Measurements from ENCODE around the gene MAGI2. TPM values are rescaled to one million over a fixed set of nuclear protein-coding genes. Genes with fewer than 3 reads are reported as not detected.
"Not testable (repeated sequence)": the region's sequence is repeated elsewhere in the genome, so short reads cannot be mapped to it uniquely, and the experiment has no call there.

Gene MAGI2
- polyA plus RNA-seq, 3 donors from 2014 or later: not detected

DNA sequence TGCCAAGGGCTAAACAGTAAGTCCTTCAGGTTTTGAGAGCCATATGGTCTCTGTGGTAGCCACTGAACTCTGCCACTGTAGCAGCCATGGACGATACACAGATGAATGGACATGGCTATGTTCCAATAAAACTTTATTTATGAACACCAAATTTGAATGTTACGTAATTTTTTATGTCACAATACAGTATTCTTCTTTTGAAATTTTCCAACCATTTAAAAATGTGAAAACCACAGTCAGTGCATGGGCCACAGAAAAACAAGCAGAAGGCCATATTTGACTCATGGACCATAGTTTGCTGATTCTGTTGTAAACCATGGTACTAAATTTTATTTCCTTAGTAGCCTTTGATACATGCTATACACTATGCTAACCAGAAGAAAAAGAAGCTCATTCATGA lies 361.8 kb downstream of the MAGI2 start:
- DNase-seq: no peak
- Mint-ChIP-seq H3K27ac (no peak overlapping the region), H3K4me3 (no peak overlapping the region), H3K4me1 (peaks cover 0 to 5% of the 10 kb centered on the region in 2 donors), H3K36me3 (no peaks in the 10 kb centered on the region), H3K9me3 (peaks cover 3 to 48% (median 20%) of the 10 kb centered on the region in 6 donors), H3K27me3 (ENCODE audit: low read depth in 3 of 3) (no peaks in the 10 kb centered on the region)

DNA sequence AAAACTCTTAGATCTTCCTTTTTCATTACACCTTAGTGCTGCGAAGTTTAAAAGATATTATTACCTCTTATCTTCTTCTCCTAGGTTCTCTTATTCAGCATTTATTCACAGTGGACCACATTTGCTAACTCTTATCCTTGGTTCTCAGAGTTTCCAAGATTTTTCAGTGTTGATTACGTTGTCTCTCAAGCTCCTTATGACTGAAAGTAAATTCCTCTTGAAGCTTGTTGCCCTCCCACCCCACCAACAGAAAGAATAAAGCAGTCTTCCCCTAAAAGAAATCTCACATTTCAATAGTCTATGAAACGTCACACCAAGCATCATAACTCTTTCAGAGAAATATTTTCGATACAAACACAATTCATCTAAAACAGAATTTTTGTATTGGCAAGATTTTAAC lies 362.5 kb downstream of the MAGI2 start:
- H3K36me3 Mint-ChIP-seq: no peaks in the 10 kb centered on the region
- peaks cover 2 to 42% (median 18%) of the 10 kb centered on the region in 6 donors for H3K9me3 Mint-ChIP-seq
- H3K4me1 Mint-ChIP-seq: peaks cover 0 to 5% of the 10 kb centered on the region in 2 donors
- DNase-seq: no peak
- no peaks in the 10 kb centered on the region for H3K27me3 Mint-ChIP-seq (ENCODE audit: low read depth in 3 of 3)
- no peak overlapping the region for H3K4me3 Mint-ChIP-seq
- no peak overlapping the region for H3K27ac Mint-ChIP-seq

DNA sequence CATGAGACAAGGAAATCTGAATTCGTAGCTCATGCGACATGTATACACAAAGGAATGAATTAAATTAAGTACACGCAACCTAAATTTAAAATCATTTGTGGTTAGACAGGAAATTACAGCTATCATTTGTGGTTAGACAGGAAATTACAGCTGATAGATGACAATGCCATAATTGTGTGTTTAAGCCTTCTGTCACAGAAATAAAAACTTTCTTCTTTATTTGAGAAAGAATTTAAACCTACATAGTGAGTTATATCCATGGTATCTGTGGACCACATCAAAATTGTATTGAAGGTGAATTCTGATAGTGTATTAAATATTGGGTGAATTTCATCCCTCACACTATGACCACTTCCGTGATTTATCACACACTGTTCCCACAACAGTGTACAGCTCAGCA lies 362.9 kb downstream of the MAGI2 start:
- no peak for DNase-seq
- no peak overlapping the region for H3K27ac Mint-ChIP-seq
- H3K27me3 Mint-ChIP-seq (ENCODE audit: low read depth in 3 of 3): no peaks in the 10 kb centered on the region
- no peak overlapping the region for H3K4me3 Mint-ChIP-seq
- H3K4me1 Mint-ChIP-seq: peaks cover 0 to 5% of the 10 kb centered on the region in 2 donors
- H3K36me3 Mint-ChIP-seq: no peaks in the 10 kb centered on the region
- H3K9me3 Mint-ChIP-seq: peaks cover 2 to 42% (median 19%) of the 10 kb centered on the region in 6 donors

DNA sequence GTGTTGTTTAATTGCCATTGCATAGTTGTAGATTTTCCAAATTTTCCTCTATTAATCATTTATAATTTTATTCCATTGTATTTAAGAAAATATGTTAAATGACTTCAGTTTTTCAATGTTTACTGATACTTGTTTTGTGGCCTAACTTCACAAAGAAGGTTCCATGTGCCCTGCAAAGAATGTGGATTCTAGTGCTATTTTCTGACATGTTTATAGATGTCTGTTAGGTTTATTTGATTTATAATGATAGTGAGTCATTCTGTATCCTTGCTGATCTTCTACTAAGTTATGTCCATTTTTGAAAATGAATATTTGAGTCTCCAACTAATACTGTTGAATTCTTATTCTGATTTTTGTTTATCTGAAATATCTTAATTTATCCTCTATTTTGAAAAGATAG lies 369.0 kb downstream of the MAGI2 start:
- Mint-ChIP-seq H3K9me3 (peaks cover 7 to 44% (median 23%) of the 10 kb centered on the region in 6 donors), H3K4me1 (no peaks in the 10 kb centered on the region), H3K36me3 (no peaks in the 10 kb centered on the region), H3K4me3 (no peak overlapping the region), H3K27me3 (ENCODE audit: low read depth in 3 of 3) (no peaks in the 10 kb centered on the region), H3K27ac (no peak overlapping the region)
- no peak for DNase-seq

DNA sequence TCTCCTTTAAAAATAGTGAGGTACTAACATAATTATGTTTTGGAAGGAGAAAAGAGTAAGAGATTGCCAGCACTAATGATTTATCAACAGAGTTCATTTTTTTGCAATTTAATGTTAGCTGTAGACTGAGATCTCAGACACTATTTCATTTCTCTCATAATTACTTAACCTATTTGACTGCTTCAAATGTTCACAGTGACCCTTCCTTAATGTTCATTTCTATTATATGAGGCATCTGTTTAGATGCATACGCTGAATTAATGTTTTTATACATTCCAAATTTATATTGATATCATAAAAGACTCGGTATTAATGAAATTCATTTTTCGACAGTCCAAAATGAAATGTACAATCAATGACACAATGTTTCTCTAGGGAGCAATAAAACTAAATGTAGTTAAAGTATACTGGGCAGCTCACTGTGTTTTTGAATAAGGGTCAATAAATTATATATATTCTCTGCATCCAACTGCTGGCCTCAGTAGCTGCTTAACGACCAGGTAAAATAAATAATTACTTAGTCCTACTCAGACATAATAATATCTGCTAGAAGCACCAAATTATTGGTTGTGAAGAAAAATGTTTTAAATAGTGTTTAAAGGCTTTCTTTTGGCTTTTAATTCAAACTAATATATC lies 373.4 kb downstream of the MAGI2 start:
- H3K36me3 Mint-ChIP-seq: no peaks in the 10 kb centered on the region
- DNase-seq: no peak
- no peaks in the 10 kb centered on the region for H3K4me1 Mint-ChIP-seq
- H3K27ac Mint-ChIP-seq: no peak overlapping the region
- H3K9me3 Mint-ChIP-seq: peaks cover 7 to 54% (median 18%) of the 10 kb centered on the region in 6 donors
- no peak overlapping the region for H3K4me3 Mint-ChIP-seq
- no peaks in the 10 kb centered on the region for H3K27me3 Mint-ChIP-seq (ENCODE audit: low read depth in 3 of 3)

DNA sequence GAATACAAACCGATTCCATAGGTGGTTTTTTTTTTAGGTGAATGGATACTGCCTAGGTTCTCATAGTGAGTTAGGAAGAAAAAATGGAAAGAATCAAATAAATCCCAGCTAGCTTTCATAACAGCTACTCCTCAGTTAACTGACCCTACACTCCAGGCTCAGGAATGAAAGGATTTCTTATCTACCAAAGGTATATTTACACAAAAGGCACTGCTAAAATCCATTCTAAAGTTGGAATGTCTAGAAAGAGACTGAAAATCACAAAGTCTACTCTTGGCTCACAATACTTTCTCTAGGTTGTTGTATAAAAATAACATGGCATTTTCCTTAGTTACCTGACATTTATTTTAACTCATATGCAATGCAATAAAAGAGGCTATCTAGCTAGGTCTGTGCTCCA lies 375.2 kb downstream of the MAGI2 start:
- H3K9me3 Mint-ChIP-seq: peaks cover 12 to 54% (median 21%) of the 10 kb centered on the region in 6 donors
- H3K27me3 Mint-ChIP-seq (ENCODE audit: low read depth in 3 of 3): no peaks in the 10 kb centered on the region
- no peak overlapping the region for H3K4me3 Mint-ChIP-seq
- H3K4me1 Mint-ChIP-seq: no peaks in the 10 kb centered on the region
- no peak for DNase-seq
- H3K36me3 Mint-ChIP-seq: no peaks in the 10 kb centered on the region
- no peak overlapping the region for H3K27ac Mint-ChIP-seq

DNA sequence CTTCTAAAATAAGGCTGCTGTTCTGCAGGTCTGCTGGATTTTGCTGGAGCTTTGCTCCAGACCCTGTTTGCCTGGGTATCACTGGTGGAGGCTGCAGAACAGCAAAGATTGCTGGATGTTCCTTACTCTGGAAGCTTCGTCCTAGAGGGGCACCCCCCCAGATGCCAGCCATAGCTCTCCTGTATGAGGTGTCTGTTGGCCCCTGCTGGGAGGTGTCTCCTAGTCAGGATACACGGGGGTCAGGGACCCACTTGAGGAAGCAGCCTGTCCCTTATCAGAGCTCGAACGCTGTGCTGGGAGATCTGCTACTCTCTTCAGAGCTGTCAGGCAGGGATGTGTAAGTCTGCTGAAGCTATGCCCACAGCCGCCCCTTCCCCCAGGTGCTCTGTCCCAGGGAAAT lies 382.3 kb downstream of the MAGI2 start:
- H3K4me1 Mint-ChIP-seq; H3K4me3 Mint-ChIP-seq; DNase-seq; H3K27ac Mint-ChIP-seq; H3K36me3 Mint-ChIP-seq; H3K27me3 Mint-ChIP-seq (ENCODE audit: low read depth in 3 of 3): not testable (repeated sequence)
- H3K9me3 Mint-ChIP-seq: peaks cover 7 to 66% (median 41%) of the 10 kb centered on the region in 6 donors

DNA sequence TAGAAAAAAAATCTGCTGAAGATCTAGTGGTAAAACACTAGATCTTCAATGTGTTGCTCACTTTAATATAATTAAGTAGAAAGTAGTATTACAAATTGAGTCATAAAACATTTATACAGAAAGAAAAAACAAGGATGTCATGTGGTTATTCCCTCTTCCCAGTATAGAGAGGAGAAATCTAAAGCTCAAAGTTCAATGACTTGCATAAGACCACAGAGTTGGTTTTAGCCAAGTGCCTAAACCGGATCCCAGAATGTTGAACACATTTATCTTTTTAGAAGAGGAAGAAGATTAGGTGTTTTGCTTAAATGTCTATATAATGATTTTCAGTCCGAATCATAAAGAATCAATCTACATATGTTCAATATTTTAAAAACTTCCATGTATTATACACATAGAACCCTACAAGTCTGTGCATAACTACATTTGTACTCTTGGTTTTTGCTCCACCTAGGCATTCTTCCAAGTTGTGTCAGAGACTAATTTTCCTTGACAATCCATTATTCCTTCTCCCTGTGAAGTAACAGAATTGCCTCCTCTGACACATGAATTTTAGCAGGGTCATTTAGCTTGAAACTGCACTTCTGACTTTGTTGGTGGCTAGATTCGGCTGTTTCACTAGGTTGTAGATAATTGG lies 389.2 kb downstream of the MAGI2 start:
- Mint-ChIP-seq H3K27me3 (ENCODE audit: low read depth in 3 of 3) (no peaks in the 10 kb centered on the region), H3K9me3 (peaks cover 5 to 73% (median 39%) of the 10 kb centered on the region in 6 donors), H3K4me3 (no peak overlapping the region), H3K36me3 (no peaks in the 10 kb centered on the region), H3K27ac (no peak overlapping the region), H3K4me1 (no peaks in the 10 kb centered on the region)
- DNase-seq: no peak

DNA sequence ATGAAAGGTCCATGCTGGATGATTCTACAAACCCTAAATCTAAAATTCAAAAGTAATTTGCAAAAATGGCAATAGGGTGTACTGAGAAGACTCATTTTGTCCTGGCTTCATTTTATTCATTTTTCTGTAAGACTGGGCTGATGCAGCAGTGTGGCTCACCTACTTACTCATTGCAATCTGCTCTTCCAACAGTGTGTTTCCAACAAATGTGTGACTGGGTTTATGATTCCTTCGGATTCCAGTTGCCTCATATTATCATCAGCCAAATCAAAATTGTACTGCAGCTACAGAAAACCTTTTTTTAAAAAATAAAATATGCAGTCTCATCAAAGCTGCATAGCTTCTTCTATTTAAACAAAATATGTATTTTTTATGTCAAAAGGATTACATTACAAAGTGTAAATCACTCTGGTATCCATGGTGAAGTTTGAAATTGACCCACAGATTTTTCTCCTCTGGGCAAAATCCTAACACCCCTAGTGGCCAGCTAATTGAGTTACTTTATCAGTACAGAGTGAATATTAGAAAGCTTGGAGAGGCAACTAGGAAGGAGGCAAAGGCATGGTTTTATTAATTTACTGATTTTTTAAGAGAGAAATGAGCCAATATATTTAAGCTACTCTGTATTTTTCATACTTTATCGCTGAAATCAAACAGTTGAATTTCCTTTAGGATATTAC lies 390.3 kb downstream of the MAGI2 start:
- no peak overlapping the region for H3K4me3 Mint-ChIP-seq
- H3K27me3 Mint-ChIP-seq (ENCODE audit: low read depth in 3 of 3): no peaks in the 10 kb centered on the region
- no peaks in the 10 kb centered on the region for H3K36me3 Mint-ChIP-seq
- DNase-seq: no peak
- no peak overlapping the region for H3K27ac Mint-ChIP-seq
- peaks cover 5 to 63% (median 29%) of the 10 kb centered on the region in 6 donors for H3K9me3 Mint-ChIP-seq
- H3K4me1 Mint-ChIP-seq: no peaks in the 10 kb centered on the region

DNA sequence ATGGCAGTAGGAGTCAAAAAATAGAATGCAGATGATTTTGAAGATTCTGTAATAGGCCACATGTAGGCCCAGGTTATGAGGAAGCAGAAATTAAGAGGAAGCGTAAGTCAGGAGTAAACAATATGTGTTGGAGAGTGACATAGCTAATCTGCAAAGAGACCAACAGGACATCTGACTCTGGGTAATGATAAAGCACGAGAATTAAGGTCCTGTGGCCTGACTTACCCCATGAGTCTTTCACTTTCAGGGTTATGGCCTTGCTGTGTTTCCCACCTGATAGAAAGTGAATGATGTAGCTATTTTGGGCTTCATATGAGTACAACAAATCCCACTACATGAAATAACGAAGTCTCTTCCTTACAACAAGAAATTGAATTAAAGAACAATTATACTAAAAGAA lies 393.0 kb downstream of the MAGI2 start:
- no peak for DNase-seq
- Mint-ChIP-seq H3K36me3 (no peaks in the 10 kb centered on the region), H3K4me1 (no peaks in the 10 kb centered on the region), H3K27me3 (ENCODE audit: low read depth in 3 of 3) (no peaks in the 10 kb centered on the region), H3K27ac (no peak overlapping the region), H3K4me3 (no peak overlapping the region), H3K9me3 (peaks cover 7 to 52% (median 21%) of the 10 kb centered on the region in 6 donors)

DNA sequence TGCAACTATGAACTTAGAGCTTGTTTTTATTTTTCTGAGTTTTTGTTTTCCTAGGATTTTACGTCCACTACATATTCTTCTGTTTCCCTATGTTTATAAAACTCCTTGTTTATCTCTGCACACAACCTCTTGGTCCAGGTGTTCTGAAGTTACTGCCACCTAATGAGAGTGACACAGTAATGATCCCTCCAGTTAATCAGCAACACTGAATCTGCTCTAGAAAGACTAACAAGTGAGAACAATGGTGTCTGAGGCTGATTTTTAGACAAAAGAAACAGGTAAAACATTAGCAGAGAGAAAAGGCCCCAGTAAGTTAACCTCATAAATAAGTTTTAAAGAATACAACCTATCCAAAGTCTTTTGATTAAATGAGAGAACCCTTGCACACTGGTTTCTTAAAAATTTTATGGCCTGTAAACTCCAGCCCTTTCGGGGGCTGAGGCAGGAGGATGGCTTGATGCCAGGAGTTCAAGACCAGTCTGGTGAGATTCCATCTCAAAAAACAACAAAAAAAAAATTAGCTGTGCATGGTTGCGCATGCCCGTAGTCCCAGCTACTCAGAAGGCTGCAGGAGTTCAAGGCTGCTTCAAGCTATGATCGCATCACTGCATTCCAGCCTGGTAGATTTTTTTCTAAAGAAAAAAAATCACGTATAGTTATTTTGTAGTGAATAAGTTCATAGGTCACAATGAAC lies 397.6 kb downstream of the MAGI2 start:
- peaks cover 11 to 48% (median 19%) of the 10 kb centered on the region in 6 donors for H3K9me3 Mint-ChIP-seq
- H3K27ac Mint-ChIP-seq: no peak overlapping the region
- H3K27me3 Mint-ChIP-seq (ENCODE audit: low read depth in 3 of 3): no peaks in the 10 kb centered on the region
- no peak overlapping the region for H3K4me3 Mint-ChIP-seq
- no peaks in the 10 kb centered on the region for H3K4me1 Mint-ChIP-seq
- H3K36me3 Mint-ChIP-seq: peaks cover 0 to 4% (median 0%) of the 10 kb centered on the region in 3 donors
- DNase-seq: no peak

DNA sequence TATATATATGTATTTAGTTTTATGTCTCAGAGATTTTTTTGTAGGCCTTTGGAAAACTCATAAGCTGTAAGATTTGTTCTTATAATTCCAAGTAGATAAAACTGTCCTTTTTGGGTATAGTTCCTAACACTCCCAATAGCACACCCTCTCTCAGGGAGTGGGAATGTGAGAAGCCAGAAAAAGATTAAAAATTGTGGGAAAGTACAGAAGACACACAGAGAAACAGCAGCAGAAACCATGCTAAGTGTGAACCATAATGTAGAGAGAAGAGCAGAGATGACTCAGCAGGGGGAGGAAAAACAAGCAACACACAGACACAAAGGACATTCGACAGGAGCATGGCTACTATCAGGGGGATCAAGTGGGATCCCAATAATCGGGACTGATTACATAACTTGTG lies 401.6 kb downstream of the MAGI2 start:
- Mint-ChIP-seq H3K4me1 (no peaks in the 10 kb centered on the region), H3K27me3 (ENCODE audit: low read depth in 3 of 3) (peaks cover 0 to 2% (median 0%) of the 10 kb centered on the region in 3 donors), H3K9me3 (peaks cover 8 to 29% (median 18%) of the 10 kb centered on the region in 6 donors), H3K4me3 (no peak overlapping the region), H3K36me3 (peaks cover 0 to 4% (median 0%) of the 10 kb centered on the region in 3 donors), H3K27ac (no peak overlapping the region)
- DNase-seq: no peak

DNA sequence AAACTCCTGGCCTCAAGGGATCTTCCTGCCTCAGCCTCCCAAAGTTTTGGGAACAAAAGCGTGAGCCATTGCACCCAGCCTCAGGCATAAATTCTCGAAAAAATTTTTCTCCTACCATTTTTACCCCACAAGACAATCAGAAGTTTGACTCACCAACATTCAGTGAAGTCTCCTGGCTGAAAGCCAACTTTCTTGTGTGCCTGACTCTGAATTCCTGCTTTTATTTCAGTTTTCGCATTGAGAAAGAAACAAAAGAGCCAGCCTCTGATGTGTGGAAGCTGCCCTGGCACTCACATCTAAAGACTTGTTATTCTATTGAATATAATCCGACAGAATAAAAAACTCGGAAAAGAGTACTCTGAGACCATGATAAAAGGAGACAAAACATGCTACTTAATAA lies 402.9 kb downstream of the MAGI2 start:
- no peak overlapping the region for H3K27ac Mint-ChIP-seq
- H3K4me3 Mint-ChIP-seq: no peak overlapping the region
- peaks cover 0 to 4% (median 0%) of the 10 kb centered on the region in 3 donors for H3K36me3 Mint-ChIP-seq
- H3K27me3 Mint-ChIP-seq (ENCODE audit: low read depth in 3 of 3): peaks cover 0 to 2% (median under 1%) of the 10 kb centered on the region in 3 donors
- H3K4me1 Mint-ChIP-seq: no peaks in the 10 kb centered on the region
- peaks cover 8 to 31% (median 16%) of the 10 kb centered on the region in 6 donors for H3K9me3 Mint-ChIP-seq
- no peak for DNase-seq

DNA sequence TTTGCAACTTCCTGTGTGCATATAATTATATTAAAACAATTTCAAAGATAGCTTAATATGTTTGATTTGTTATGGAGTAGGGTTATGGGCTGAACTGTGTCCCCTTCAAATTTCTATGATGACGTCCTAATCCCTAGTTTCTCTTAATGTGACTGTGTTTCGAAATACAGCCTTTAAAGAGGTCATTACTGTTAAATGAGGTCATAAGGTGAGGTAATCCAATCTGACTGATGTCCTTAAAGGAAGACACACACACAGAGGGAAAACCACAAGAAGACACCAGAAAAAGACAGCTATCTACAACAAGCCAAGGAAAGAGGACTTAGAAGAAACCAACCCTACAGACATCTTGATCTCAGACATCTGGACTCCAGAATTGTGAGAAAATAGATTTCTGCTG lies 407.4 kb downstream of the MAGI2 start:
- peaks cover 0 to 4% (median 0%) of the 10 kb centered on the region in 3 donors for H3K36me3 Mint-ChIP-seq
- H3K9me3 Mint-ChIP-seq: peaks cover 10 to 36% (median 22%) of the 10 kb centered on the region in 6 donors
- H3K4me1 Mint-ChIP-seq: no peaks in the 10 kb centered on the region
- no peak for DNase-seq
- H3K27me3 Mint-ChIP-seq (ENCODE audit: low read depth in 3 of 3): peaks cover 0 to 3% (median 2%) of the 10 kb centered on the region in 3 donors
- H3K4me3 Mint-ChIP-seq: no peak overlapping the region
- no peak overlapping the region for H3K27ac Mint-ChIP-seq

All from immature natural killer cell (primary cell).